Measurements from ENCODE around the gene RTN4RL1.
"Not testable (repeated sequence)": the region's sequence is repeated elsewhere in the genome, so short reads cannot be mapped to it uniquely, and the experiment has no call there.

Gene RTN4RL1

GRCh38 chr17:1913702-1914101 is 111.4 kb downstream of the RTN4RL1 start:
- DNase-seq, result no peak

- DNase-seq, result no peak
These were observed 113.0 kb downstream of the RTN4RL1 start for GRCh38 chr17:1912146-1912545.

- DNase-seq, result no peak
These were observed 115.1 kb downstream of the RTN4RL1 start for GRCh38 chr17:1909985-1910384.

GRCh38 chr17:1908699-1909309 is 116.3 kb downstream of the RTN4RL1 start:
- peak; percentile 90 for DNase-seq

GRCh38 chr17:1907909-1908698 is 117.0 kb downstream of the RTN4RL1 start:
- no peak for DNase-seq

GRCh38 chr17:1907216-1907631 is 117.9 kb downstream of the RTN4RL1 start:
- DNase-seq, result no peak

GRCh38 chr17:1906662-1907101 is 118.5 kb downstream of the RTN4RL1 start:
- no peak for DNase-seq

GRCh38 chr17:1905190-1905913 is 119.8 kb downstream of the RTN4RL1 start:
- DNase-seq, result peak; percentile 77

GRCh38 chr17:1904273-1905182 is 120.6 kb downstream of the RTN4RL1 start:
- no peak for DNase-seq

GRCh38 chr17:1899403-1900000 is 125.6 kb downstream of the RTN4RL1 start:
- no peak for DNase-seq

GRCh38 chr17:1898872-1899271 is 126.3 kb downstream of the RTN4RL1 start:
- DNase-seq, result no peak

- DNase-seq, result no peak
These were observed 126.8 kb downstream of the RTN4RL1 start for GRCh38 chr17:1898332-1898731.

GRCh38 chr17:1897105-1897656 is 128.0 kb downstream of the RTN4RL1 start:
- no peak for DNase-seq

- DNase-seq, result no peak
These were observed 128.7 kb downstream of the RTN4RL1 start for GRCh38 chr17:1896243-1897104.

- DNase-seq, result not testable (repeated sequence)
These were observed 129.7 kb downstream of the RTN4RL1 start for GRCh38 chr17:1895479-1895878.

GRCh38 chr17:1894753-1895339 is 130.3 kb downstream of the RTN4RL1 start:
- DNase-seq, result no peak

GRCh38 chr17:1890758-1891450 is 134.2 kb downstream of the RTN4RL1 start:
- no peak for DNase-seq

- DNase-seq, result no peak
These were observed 136.4 kb downstream of the RTN4RL1 start for GRCh38 chr17:1888741-1889140.

All from NCI-H2171 treated with DMSO at 0.1 percent for 48 hours (cell line).